ENCODE data around the gene CNOT2.

The CNOT2 gene

DNA sequence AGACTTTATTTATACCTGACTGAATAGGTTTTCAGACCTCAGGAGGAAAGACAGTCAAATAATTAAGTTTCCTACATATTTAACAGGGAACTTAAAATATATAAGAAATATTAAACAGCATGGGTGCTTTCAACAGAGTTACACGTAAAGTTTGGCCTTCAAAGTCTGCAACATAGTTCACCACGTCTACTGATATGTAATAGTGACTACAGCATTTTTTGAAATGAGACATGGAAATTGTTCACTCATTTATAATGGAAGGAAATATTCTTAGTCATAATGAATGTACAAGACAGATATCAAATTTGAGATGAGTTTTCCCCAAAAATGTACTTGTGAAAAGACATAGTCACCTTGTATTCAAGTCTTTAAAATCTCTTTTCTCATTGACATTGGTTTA is 66.1 kb downstream of the CNOT2 start:
- no peak for DNase-seq

GRCh38 chr12:70314145-70314544 is 70.9 kb downstream of the CNOT2 start:
- no peak for DNase-seq

DNA sequence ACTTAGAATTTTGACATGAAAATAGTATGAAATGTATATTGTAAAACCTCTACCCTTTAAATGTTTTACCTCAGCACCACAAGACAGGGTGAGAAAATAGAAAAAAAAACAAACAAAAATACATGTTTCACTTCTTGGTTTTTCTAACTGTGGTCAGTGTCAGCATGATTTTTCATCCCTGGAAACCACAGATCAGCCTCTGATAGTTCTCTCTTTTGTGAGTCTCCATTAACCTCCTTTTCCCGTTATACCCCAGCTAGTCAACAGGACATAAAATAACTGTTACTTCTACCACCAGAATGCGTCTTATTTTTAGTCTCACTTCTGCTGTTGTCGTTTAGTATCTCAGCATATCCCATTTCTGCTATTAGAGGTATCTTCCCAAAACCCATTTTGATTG is 74.5 kb downstream of the CNOT2 start:
- no peak for DNase-seq

DNA sequence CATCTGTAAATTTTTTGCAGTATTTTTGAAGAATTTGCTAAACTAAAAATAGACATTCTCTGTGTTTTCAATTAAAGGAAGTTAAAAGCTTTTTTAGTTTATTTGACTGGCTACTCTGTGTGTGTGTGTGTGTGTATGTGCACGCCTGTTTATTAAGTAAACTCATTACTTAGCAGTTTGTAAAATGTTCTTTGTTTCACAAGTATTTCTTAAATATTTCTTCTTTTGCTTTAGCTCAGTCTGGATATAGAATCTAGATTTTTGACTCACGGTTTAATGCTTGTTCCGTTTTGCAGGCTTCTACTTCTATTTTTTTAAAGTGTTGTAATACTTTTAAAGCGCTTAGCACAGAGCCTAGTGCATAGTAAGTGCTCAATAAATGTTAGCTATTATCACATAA is 76.4 kb downstream of the CNOT2 start:
- DNase-seq: no peak

- DNase-seq: no peak
These were observed 78.0 kb downstream of the CNOT2 start for GRCh38 chr12:70321191-70321590.

- no peak for DNase-seq
These were observed 84.3 kb downstream of the CNOT2 start for GRCh38 chr12:70327541-70327940.

- no peak for DNase-seq
These were observed 86.5 kb downstream of the CNOT2 start for GRCh38 chr12:70329728-70330127.

- no peak for DNase-seq
These were observed 86.9 kb downstream of the CNOT2 start for GRCh38 chr12:70330158-70330557.

GRCh38 chr12:70332236-70332635 is 89.0 kb downstream of the CNOT2 start:
- no peak for DNase-seq

- DNase-seq: no peak
These were observed 91.5 kb downstream of the CNOT2 start for GRCh38 chr12:70334742-70335141.

DNA sequence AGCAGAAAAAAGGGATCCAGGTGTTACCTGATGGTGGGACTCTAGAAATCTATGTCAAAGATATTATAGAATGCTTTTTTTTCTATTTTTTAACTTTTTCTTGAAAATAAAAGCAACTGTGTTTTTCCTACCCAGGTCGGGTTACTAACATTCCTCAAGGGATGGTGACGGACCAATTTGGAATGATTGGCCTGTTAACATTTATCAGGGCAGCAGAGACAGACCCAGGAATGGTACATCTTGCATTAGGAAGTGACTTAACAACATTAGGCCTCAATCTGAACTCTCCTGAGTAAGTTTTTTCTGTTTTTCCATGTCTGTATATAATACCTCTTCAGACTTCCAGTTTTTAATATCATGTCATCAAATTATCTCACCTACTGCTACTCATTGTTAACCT is 95.3 kb downstream of the CNOT2 start:
- no peak for DNase-seq

DNA sequence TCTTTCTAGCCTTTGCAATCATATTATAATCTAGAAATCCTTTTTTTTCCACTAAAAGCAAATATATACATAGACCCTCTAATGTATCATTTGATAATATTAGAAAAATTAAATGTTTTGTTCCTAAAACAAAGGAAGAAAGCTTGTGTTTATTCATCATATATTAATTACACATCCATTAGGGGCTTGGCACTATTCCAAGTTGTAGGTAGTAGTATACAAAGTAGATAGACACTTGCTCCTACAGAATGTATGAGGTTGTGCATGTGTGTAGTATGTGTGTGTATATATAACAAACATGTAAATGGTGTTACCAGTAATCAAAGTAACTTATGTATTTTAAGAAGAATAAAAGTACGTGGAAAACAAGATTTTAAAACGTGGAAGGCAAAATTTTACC is 107.8 kb downstream of the CNOT2 start:
- no peak for DNase-seq

DNA sequence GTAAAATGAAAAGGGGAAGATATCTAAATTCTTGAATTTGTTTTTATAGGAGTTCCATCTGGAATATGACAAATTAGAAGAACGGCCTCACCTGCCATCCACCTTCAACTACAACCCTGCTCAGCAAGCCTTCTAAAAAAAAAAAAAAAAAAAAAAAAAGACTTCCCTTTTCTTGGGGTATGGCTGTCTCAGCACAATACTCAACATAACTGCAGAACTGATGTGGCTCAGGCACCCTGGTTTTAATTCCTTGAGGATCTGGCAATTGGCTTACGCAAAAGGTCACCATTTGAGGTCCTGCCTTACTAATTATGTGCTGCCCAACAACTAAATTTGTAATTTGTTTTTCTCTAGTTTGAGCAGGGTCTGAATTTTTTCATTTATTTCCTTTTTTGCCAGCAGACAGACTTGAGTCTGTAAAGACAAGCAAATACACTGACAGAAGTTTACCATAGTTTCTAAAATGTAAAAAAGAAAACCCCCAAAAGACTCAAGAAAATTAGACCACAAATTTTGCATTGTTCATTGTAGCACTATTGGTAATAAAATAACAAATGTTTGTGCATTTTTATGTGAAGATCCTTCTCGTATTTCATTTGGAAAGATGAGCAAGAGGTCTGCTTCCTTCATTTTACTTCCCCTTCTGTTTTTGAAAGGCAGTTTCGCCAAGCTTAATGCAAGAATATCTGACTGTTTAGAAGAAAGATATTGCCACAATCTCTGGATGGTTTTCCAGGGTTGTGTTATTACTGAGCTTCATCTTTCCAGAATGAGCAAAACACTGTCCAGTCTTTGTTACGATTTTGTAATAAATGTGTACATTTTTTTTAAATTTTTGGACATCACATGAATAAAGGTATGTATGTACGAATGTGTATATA is 110.8 kb downstream of the CNOT2 start:
- DNase-seq: no peak

GRCh38 chr12:70354787-70355186 is 111.6 kb downstream of the CNOT2 start:
- DNase-seq: no peak

- no peak for DNase-seq
These were observed 112.7 kb downstream of the CNOT2 start for GRCh38 chr12:70355972-70356371.

GRCh38 chr12:70359458-70360197 is 116.4 kb downstream of the CNOT2 start:
- no peak for DNase-seq

GRCh38 chr12:70360218-70360617 is 117.0 kb downstream of the CNOT2 start:
- no peak for DNase-seq

DNA sequence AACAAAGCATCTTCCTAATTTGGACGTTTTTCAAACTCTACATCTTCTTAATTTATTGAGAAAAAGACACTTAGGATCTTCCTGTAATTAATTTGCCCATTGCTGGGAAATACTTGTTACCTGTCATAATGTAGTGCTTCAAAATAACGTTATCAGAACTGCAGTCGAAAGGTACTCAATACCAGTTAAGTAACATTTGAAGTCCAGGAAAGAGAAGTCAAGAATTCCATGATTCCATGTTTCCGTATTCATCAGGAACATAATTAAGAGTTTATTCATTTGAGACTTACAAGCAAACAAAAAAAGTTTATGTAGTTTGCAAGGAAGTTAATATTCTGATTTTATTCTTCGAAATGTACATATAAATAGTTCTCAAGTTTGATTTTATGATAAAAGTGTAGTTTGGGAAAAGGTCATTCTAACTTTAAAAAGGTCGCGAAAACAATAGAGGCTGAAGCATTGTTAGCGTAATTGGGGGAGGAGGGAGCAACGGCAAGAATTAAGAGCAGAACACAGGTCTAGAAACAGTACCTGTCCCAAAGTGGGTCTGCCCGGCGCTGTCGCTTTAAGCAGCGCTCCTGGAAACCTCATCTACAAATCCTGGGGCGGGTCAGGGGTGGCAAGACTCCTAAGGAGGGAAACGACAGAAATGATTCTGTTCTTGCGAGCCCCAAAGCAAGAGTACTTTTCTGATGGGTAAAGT is 121.6 kb downstream of the CNOT2 start:
- DNase-seq: no peak

DNA sequence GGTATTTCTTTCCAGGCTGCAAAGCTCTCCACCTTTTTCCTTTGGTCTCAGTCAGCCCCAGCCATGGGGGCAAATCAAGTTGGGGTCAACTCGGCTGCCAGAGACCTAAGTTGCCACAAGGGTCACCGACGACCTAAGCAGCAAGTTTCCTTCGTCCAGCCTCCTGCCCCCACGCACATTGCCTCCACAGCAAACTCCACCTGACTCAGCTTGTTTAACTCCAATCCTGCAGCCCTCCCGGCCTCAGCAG is 122.1 kb downstream of the CNOT2 start:
- no peak for DNase-seq

GRCh38 chr12:70365648-70366518 is 122.7 kb downstream of the CNOT2 start, which contains the start of gene KCNMB4:
Gene KCNMB4, plus strand, starts transcription at chr12:70366290. Its CDS starts 445 bp downstream, at chr12:70366735.
- peak; percentile 20 for DNase-seq

GRCh38 chr12:70366581-70367257 is 123.5 kb downstream of the CNOT2 start:
- DNase-seq: no peak

Data from NCI-H1092 (cell line).